ENCODE results near the gene FERMT1.

- TF ChIP-seq, protein P1, sequence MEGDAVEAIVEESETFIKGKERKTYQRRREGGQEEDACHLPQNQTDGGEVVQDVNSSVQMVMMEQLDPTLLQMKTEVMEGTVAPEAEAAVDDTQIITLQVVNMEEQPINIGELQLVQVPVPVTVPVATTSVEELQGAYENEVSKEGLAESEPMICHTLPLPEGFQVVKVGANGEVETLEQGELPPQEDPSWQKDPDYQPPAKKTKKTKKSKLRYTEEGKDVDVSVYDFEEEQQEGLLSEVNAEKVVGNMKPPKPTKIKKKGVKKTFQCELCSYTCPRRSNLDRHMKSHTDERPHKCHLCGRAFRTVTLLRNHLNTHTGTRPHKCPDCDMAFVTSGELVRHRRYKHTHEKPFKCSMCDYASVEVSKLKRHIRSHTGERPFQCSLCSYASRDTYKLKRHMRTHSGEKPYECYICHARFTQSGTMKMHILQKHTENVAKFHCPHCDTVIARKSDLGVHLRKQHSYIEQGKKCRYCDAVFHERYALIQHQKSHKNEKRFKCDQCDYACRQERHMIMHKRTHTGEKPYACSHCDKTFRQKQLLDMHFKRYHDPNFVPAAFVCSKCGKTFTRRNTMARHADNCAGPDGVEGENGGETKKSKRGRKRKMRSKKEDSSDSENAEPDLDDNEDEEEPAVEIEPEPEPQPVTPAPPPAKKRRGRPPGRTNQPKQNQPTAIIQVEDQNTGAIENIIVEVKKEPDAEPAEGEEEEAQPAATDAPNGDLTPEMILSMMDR (IDR thresholded peaks at IDR 0.05): no peak
- no peak for TF ChIP-seq EZH2 (IDR thresholded peaks at IDR 0.05; ENCODE audit: borderline replicate concordance, insufficient read depth, low read depth, low read length, poor library complexity, severe bottlenecking)
Observed at GRCh38 chr20:6030453-6031080, 92.3 kb downstream of the FERMT1 start.

Measured in B cell (primary cell).